Transverse colon (tissue), 4 donors: ENCODE data around the gene TRMT1. TPM values are rescaled to one million over a fixed set of nuclear protein-coding genes. Genes with fewer than 3 reads are reported as not detected.
"Not testable (repeated sequence)": the region's sequence is repeated elsewhere in the genome, so short reads cannot be mapped to it uniquely, and the experiment has no call there.

ENCODE experiments used
- DNase-seq: peaks from one replicate; pipeline ENCODE4 v3.0.0-alpha.2; 2019
- H3K27ac ChIP-seq, 4 donors: fragments of 200-600 bp; sonication (generic); 2 replicates each; pipeline ENCODE4 v1.5.1; 2016 to 2018; ENCODE audit warnings: inconsistent platforms in 4 of 4
- H3K27me3 ChIP-seq: fragments of 200-600 bp; sonication (generic); 2 replicates; pipeline ENCODE4 v1.5.1; 2017; ENCODE audit warnings: inconsistent platforms
- H3K36me3 ChIP-seq, 4 donors: fragments of 200-600 bp; sonication (generic); 2 replicates each; pipeline ENCODE4 v1.5.1; 2017 to 2019; ENCODE audit warnings: inconsistent platforms in 4 of 4
- H3K4me1 ChIP-seq, 4 donors: fragments of 200-600 bp; sonication (generic); 2 replicates each; pipeline ENCODE4 v1.5.1; 2017 to 2020; ENCODE audit warnings: inconsistent platforms in 4 of 4
- H3K4me3 ChIP-seq, 4 donors: fragments of 200-600 bp; sonication (generic); 1 replicate in 1 of 4; 2 replicates in 3 of 4; pipeline versions ENCODE4 v1.5.1 to v1.6.1; 2017 to 2019; ENCODE audit warnings: inconsistent platforms in 4 of 4
- H3K9me3 ChIP-seq, 2 donors: fragments of 200-600 bp; sonication (generic); 2 replicates each; pipeline ENCODE4 v1.5.1; 2017 to 2019; ENCODE audit warnings: inconsistent platforms in 2 of 2
- CTCF ChIP-seq, 5 experiments: fragments of 200-600 bp in 3 of 5; fragments of 450-650 bp in 2 of 5; sonication (generic) in 3 of 5; IDR thresholded peaks; 1 replicate in 2 of 5; 2 replicates in 3 of 5; pipeline ENCODE4 v1.5.1; 2016 to 2017; ENCODE audit warnings: antibody characterized with exemption in 5 of 5, inconsistent platforms in 3 of 5, mild to moderate bottlenecking in 2 of 5, moderate library complexity in 1 of 5
- EP300 ChIP-seq: sonication (generic); formaldehyde crosslinking; IDR thresholded peaks from one replicate; pipeline ENCODE4 v1.6.1; 2017; ENCODE audit warnings: antibody characterized with exemption, low read depth
- POLR2A ChIP-seq: fragments of 450-650 bp; IDR thresholded peaks from one replicate; pipeline ENCODE4 v1.6.1; 2016; ENCODE audit warnings: antibody characterized with exemption, mild to moderate bottlenecking, moderate library complexity
- POLR2AphosphoS5 ChIP-seq, 3 donors: sonication (generic); formaldehyde crosslinking; IDR thresholded peaks; one replicate each; pipeline ENCODE4 v1.6.1; 2016; ENCODE audit warnings: antibody characterized with exemption in 3 of 3
- WGBS, 2 donors: methylation state at CpG; one replicate each; pipeline ENCODE4 v1.1.5; 2018; ENCODE audit warnings: low coverage in 1 of 2; 5-methylcytosine and 5-hydroxymethylcytosine counted together
- in situ Hi-C, 4 donors: fragments of 200-750 bp; cut with MboI; loops; one replicate each; pipeline versions ENCODE4 v1.15.0 to v1.15.1; 2017; ENCODE audit warnings: low sequenced_read_pairs in 3 of 4, low pct_ligation_motif_present in 1 of 4, low pct_unique_long_range_greater_than_20kb in 1 of 4
- intact Hi-C: fragments of 100-400 bp; cut with DNase I; formaldehyde crosslinking; loops from one replicate; pipeline ENCODE4 v1.15.1; 2023; ENCODE audit warnings: low total_unique reads
- total RNA-seq, 4 donors: library from RNA; depleted of rRNA; stranded (reverse); fragments of >200 nt; gene quantifications; one replicate each; pipeline ENCODE4 v1.1.0, GENCODE V29; 2016

TRMT1 gene
- total RNA-seq, 4 donors from 2014 or later, result 26.6 to 199 (median 60.7) TPM

GRCh38 chr19:13149628-13150186 is 33.2 kb upstream of the TRMT1 start:
- no peak for TF ChIP-seq EP300
- no peak for TF ChIP-seq CTCF (IDR thresholded peaks at IDR 0.05)
- no peak for TF ChIP-seq POLR2A
- peak in 1 of 3 donors; percentile 15 for TF ChIP-seq POLR2AphosphoS5 (IDR thresholded peaks at IDR 0.05)
- Histone ChIP-seq H3K4me3 (peak overlapping the region; percentile 64 to 86 (median 78)), H3K4me1 (peaks cover 3 to 22% (median 8%) of the 10 kb centered on the region in 4 donors), H3K27ac (peak overlapping the region; percentile 96 to 100 (median 99)), H3K27me3 (no peaks in the 10 kb centered on the region), H3K9me3 (no peaks in the 10 kb centered on the region), H3K36me3 (peaks cover 0 to 1% (median 0%) of the 10 kb centered on the region in 4 donors)
- WGBS, 2 donors, result 1% methylated on average over 24 of the region's 46 CpGs; no CpG with 5 or more reads in 1 of the 2 donors
- in situ Hi-C loops (no loop called here), intact Hi-C loops (loop anchor here (10.0 kb wide), 2 partner anchors 365 to 1365 kb away; partner anchors contain the start of gene DNAJB1)
- peak; percentile 68 for DNase-seq

- in situ Hi-C loops, H3K9me3 ChIP-seq, DNase-seq, H3K27me3 ChIP-seq, H3K36me3 ChIP-seq, intact Hi-C loops: not testable (repeated sequence)
- Histone ChIP-seq H3K4me1 (peaks cover 3 to 22% (median 8%) of the 10 kb centered on the region in 4 donors), H3K4me3 (peak overlapping the region; percentile 64 to 86 (median 78)), H3K27ac (peak overlapping the region; percentile 96 to 100 (median 99))
- 27% methylated on average over 17 of the region's 17 CpGs; no CpG with 5 or more reads in 1 of the 2 donors for WGBS, 2 donors
Observed at GRCh38 chr19:13149173-13149627, 32.7 kb upstream of the TRMT1 start.

DNA sequence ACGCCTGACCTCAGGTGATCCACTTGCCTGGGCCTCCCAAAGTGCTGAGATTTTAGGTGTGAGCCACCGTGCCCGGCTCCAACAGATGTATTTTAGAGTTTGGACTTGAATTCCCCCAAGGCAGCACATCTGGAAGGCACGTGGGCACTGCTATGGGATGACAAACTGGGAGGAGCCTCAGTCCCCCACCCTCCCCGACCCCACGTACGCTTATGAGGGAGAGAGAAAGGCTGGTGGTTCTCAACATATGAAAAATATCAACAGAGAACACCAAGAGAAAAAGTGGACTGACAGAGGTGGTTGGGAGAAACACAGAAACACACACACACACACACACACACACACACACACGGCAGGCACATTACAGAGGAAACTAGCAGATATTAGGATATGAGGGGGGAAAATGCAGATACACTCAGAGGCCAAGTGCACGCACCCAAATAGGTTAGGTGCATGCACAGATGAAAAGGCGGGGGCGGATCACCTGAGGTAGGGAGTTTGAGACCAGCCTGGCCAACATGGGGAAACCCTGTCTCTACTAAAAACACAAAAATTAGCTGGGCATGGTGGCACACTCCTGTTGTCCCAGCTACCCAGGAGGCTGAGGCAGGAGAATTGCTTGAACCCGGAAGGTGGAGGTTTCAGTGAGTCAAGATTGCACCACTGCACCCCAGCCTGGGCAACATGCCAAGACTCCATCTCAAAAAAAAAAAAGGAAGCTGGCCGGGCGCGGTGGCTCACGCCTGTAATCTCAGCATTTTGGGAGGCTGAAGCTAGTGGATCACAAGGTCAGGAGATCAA is 30.4 kb upstream of the TRMT1 start:
- peaks cover 0 to 3% (median 0%) of the 10 kb centered on the region in 4 donors for H3K36me3 ChIP-seq
- peaks cover 3 to 29% (median 8%) of the 10 kb centered on the region in 4 donors for H3K4me1 ChIP-seq
- no peak for TF ChIP-seq EP300
- no peak for TF ChIP-seq CTCF (IDR thresholded peaks at IDR 0.05)
- TF ChIP-seq POLR2AphosphoS5 (IDR thresholded peaks at IDR 0.05), result no peak
- TF ChIP-seq POLR2A, result no peak
- peak; percentile 49 for DNase-seq
- in situ Hi-C loops, result no loop called here
- no peaks in the 10 kb centered on the region for H3K9me3 ChIP-seq
- WGBS, 2 donors, result 52 to 74% methylated on average over 8 to 16 of the region's 16 CpGs
- intact Hi-C loops, result no loop called here
- H3K4me3 ChIP-seq, result no peak overlapping the region
- H3K27me3 ChIP-seq, result no peaks in the 10 kb centered on the region
- no peak overlapping the region for H3K27ac ChIP-seq

GRCh38 chr19:13139633-13140311 is 23.2 kb upstream of the TRMT1 start:
- H3K27ac ChIP-seq, result no peak overlapping the region
- TF ChIP-seq POLR2A (no peak), EP300 (no peak), POLR2AphosphoS5 (IDR thresholded peaks at IDR 0.05) (no peak), CTCF (IDR thresholded peaks at IDR 0.05) (no peak)
- H3K36me3 ChIP-seq, result peaks cover 0 to 29% (median 8%) of the 10 kb centered on the region in 4 donors
- peaks cover 0 to 10% (median 2%) of the 10 kb centered on the region in 4 donors for H3K4me1 ChIP-seq
- no peak for DNase-seq
- H3K4me3 ChIP-seq, result no peak overlapping the region
- intact Hi-C loops (no loop called here), in situ Hi-C loops (no loop called here)
- WGBS, 2 donors, result 67 to 82% methylated on average over 2 to 11 of the region's 11 CpGs
- no peaks in the 10 kb centered on the region for H3K9me3 ChIP-seq
- H3K27me3 ChIP-seq, result no peaks in the 10 kb centered on the region
